ENCODE measurements around the gene NFXL1.

NFXL1 gene

GRCh38 chr4:47907089-47907646 lies 7.2 kb downstream of the NFXL1 start:
- DNase-seq (ENCODE audit: low read depth) = no peak
- no peak overlapping the region for H3K4me3 ChIP-seq (ENCODE audit: low read depth, low read length)
- TF ChIP-seq CTCF (IDR thresholded peaks at IDR 0.05; ENCODE audit: low read depth, low read length) = no peak
- TF ChIP-seq MAX (IDR thresholded peaks at IDR 0.05; ENCODE audit: low read depth, low read length) = no peak
- TF ChIP-seq MYC (IDR thresholded peaks at IDR 0.05; ENCODE audit: low read depth, low read length) = no peak
- TF ChIP-seq POLR2A (IDR thresholded peaks at IDR 0.05; ENCODE audit: extremely low read depth, insufficient read length) = no peak

- no peak for TF ChIP-seq CTCF (IDR thresholded peaks at IDR 0.05; ENCODE audit: low read depth, low read length)
- no peak for TF ChIP-seq MAX (IDR thresholded peaks at IDR 0.05; ENCODE audit: low read depth, low read length)
- no peak for TF ChIP-seq POLR2A (IDR thresholded peaks at IDR 0.05; ENCODE audit: extremely low read depth, insufficient read length)
- TF ChIP-seq MYC (IDR thresholded peaks at IDR 0.05; ENCODE audit: low read depth, low read length) = no peak
- no peak for DNase-seq (ENCODE audit: low read depth)
- H3K4me3 ChIP-seq (ENCODE audit: low read depth, low read length) = no peak overlapping the region
Observed at GRCh38 chr4:47899639-47900038, 14.7 kb downstream of the NFXL1 start.

- H3K4me3 ChIP-seq (ENCODE audit: low read depth, low read length) = no peak overlapping the region
- TF ChIP-seq MYC (IDR thresholded peaks at IDR 0.05; ENCODE audit: low read depth, low read length) (no peak), CTCF (IDR thresholded peaks at IDR 0.05; ENCODE audit: low read depth, low read length) (no peak), POLR2A (IDR thresholded peaks at IDR 0.05; ENCODE audit: extremely low read depth, insufficient read length) (no peak)
- DNase-seq (ENCODE audit: low read depth) = no peak
Observed at GRCh38 chr4:47891928-47892327, 22.5 kb downstream of the NFXL1 start.

- TF ChIP-seq MYC (IDR thresholded peaks at IDR 0.05; ENCODE audit: low read depth, low read length) (no peak), MAX (IDR thresholded peaks at IDR 0.05; ENCODE audit: low read depth, low read length) (no peak), CTCF (IDR thresholded peaks at IDR 0.05; ENCODE audit: low read depth, low read length) (no peak), POLR2A (IDR thresholded peaks at IDR 0.05; ENCODE audit: extremely low read depth, insufficient read length) (no peak)
Observed at GRCh38 chr4:47882228-47882627, 32.2 kb downstream of the NFXL1 start.

GRCh38 chr4:47879458-47879857 lies 34.9 kb downstream of the NFXL1 start:
- H3K4me3 ChIP-seq (ENCODE audit: low read depth, low read length) = no peak overlapping the region
- TF ChIP-seq MYC (IDR thresholded peaks at IDR 0.05; ENCODE audit: low read depth, low read length) (no peak), POLR2A (IDR thresholded peaks at IDR 0.05; ENCODE audit: extremely low read depth, insufficient read length) (no peak), MAX (IDR thresholded peaks at IDR 0.05; ENCODE audit: low read depth, low read length) (no peak), CTCF (IDR thresholded peaks at IDR 0.05; ENCODE audit: low read depth, low read length) (no peak)
- no peak for DNase-seq (ENCODE audit: low read depth)

More at GRCh38 chr4:47882228-47882627, 32.2 kb downstream of the NFXL1 start:
- DNase-seq (ENCODE audit: low read depth) = no peak
- H3K4me3 ChIP-seq (ENCODE audit: low read depth, low read length) = no peak overlapping the region
